ENCODE data around the gene RHOF. TPM values are rescaled to one million over a fixed set of nuclear protein-coding genes. Genes with fewer than 3 reads are reported as not detected.

The RHOF gene
- total and polyA plus RNA-seq, 11 donors = 18.8 to 45.2 (median 25.7) TPM

DNA sequence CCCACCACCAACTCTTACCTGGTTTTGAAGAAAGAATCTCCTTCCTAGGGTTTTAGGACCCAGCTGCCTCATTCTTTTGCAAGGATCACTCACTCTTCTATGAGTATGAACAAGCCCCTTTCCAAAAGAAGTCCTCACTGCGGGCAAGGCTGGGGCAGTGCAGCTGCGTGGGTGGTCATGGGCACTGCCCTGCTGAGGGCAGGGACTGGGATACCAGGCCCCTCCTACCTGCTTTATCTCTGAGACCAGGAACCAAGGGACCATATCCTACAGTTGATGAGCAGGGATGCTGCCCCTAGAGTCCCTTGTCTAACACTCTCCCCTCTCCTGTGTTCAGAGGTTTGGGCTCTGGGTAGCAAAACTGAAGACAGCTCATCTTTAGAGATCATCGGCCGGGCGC is 44.6 kb upstream of the RHOF start:
- Histone ChIP-seq H3K27me3 (no peaks in the 10 kb centered on the region), H3K27ac (no peak overlapping the region), H3K9me3 (no peaks in the 10 kb centered on the region), H3K36me3 (peaks cover 0 to under 1% (median 0%) of the 10 kb centered on the region in 9 donors), H3K4me1 (peaks cover 0 to 13% (median 5%) of the 10 kb centered on the region in 12 donors), H3K4me3 (no peak overlapping the region)
- TF ChIP-seq, protein P1, sequence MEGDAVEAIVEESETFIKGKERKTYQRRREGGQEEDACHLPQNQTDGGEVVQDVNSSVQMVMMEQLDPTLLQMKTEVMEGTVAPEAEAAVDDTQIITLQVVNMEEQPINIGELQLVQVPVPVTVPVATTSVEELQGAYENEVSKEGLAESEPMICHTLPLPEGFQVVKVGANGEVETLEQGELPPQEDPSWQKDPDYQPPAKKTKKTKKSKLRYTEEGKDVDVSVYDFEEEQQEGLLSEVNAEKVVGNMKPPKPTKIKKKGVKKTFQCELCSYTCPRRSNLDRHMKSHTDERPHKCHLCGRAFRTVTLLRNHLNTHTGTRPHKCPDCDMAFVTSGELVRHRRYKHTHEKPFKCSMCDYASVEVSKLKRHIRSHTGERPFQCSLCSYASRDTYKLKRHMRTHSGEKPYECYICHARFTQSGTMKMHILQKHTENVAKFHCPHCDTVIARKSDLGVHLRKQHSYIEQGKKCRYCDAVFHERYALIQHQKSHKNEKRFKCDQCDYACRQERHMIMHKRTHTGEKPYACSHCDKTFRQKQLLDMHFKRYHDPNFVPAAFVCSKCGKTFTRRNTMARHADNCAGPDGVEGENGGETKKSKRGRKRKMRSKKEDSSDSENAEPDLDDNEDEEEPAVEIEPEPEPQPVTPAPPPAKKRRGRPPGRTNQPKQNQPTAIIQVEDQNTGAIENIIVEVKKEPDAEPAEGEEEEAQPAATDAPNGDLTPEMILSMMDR (IDR thresholded peaks at IDR 0.05) = no peak
- TF ChIP-seq POLR2A (IDR thresholded peaks at IDR 0.05) = no peak
- WGBS, 4 donors = 85 to 93% (median 89%) methylated on average over 5 of the region's 5 CpGs
- DNase-seq (no peak), ATAC-seq (no peak)
- intact Hi-C loops (cut with DNase I) = loop anchor here in 1 of 10 donors (5.0 kb wide), 1 partner anchor 49 kb away; the partner anchor contains the start of gene PSMD9

DNA sequence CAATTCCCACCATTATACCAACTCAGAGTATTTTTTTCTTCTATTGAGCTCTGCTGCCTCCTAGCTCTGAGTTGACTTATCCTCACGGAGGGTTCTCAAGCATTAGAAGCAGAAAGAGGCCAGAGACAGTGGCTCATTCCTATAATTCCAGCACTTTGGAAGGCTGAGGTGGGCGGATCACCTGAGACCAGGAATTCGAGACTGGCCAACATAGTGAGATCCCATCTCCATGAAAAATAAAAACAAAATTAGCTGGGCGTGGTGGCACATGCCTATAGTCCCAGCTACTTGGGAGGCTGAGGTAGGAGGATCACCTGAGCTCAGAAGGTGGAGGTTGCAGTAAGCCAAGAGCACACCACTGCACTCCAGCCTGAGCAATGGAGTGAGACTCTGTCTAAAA is 44.2 kb upstream of the RHOF start:
- DNase-seq (no peak), ATAC-seq (no peak)
- Histone ChIP-seq H3K9me3 (no peaks in the 10 kb centered on the region), H3K27ac (no peak overlapping the region), H3K4me3 (no peak overlapping the region), H3K4me1 (peaks cover 0 to 13% (median 5%) of the 10 kb centered on the region in 12 donors), H3K27me3 (no peaks in the 10 kb centered on the region), H3K36me3 (peaks cover 0 to 4% (median 0%) of the 10 kb centered on the region in 9 donors)
- TF ChIP-seq, protein P1 (IDR thresholded peaks at IDR 0.05) = no peak
- TF ChIP-seq POLR2A (IDR thresholded peaks at IDR 0.05) = no peak
- intact Hi-C loops (cut with DNase I) = loop anchor here in 1 of 10 donors (5.0 kb wide), 1 partner anchor 50 kb away; the partner anchor contains the start of gene PSMD9
- WGBS, 4 donors = 76 to 81% (median 78%) methylated on average over 4 of the region's 4 CpGs

GRCh38 chr12:121831571-121832245 is 38.2 kb upstream of the RHOF start:
- H3K27ac ChIP-seq = no peak overlapping the region
- WGBS, 4 donors = 91 to 93% (median 92%) methylated on average over 19 of the region's 19 CpGs
- no peak overlapping the region for H3K4me3 ChIP-seq
- no peak for DNase-seq
- no peak for TF ChIP-seq POLR2A (IDR thresholded peaks at IDR 0.05)
- TF ChIP-seq, protein P1 (IDR thresholded peaks at IDR 0.05) = no peak
- intact Hi-C loops (cut with DNase I) = no loop called here
- H3K36me3 ChIP-seq = peaks cover 0 to 64% (median 55%) of the 10 kb centered on the region in 9 donors
- H3K4me1 ChIP-seq = peaks cover 0 to 13% (median 6%) of the 10 kb centered on the region in 12 donors
- no peak for ATAC-seq
- H3K27me3 ChIP-seq = no peaks in the 10 kb centered on the region
- no peaks in the 10 kb centered on the region for H3K9me3 ChIP-seq

GRCh38 chr12:121830588-121831265 is 37.2 kb upstream of the RHOF start:
- H3K9me3 ChIP-seq = no peaks in the 10 kb centered on the region
- peaks cover 0 to 14% (median 6%) of the 10 kb centered on the region in 12 donors for H3K4me1 ChIP-seq
- ATAC-seq = peak in 1 of 4 donors; percentile 8
- no peak overlapping the region for H3K4me3 ChIP-seq
- DNase-seq = no peak
- intact Hi-C loops (cut with DNase I) = no loop called here
- H3K36me3 ChIP-seq = peaks cover 0 to 74% (median 56%) of the 10 kb centered on the region in 9 donors
- WGBS, 4 donors = 89 to 91% (median 89%) methylated on average over 27 to 29 of the region's 29 CpGs
- TF ChIP-seq, protein P1 (IDR thresholded peaks at IDR 0.05) = no peak
- no peak for TF ChIP-seq POLR2A (IDR thresholded peaks at IDR 0.05)
- no peaks in the 10 kb centered on the region for H3K27me3 ChIP-seq
- H3K27ac ChIP-seq = no peak overlapping the region

Measured in heart left ventricle (tissue), 16 donors.